IPS-15b (cell line): ENCODE results near the gene ALCAM.

Source experiments
- H3K27me3 ChIP-seq: one replicate; pipeline ENCODE4 v1.6.1; 2013; ENCODE audit warnings: low read length; ENCODE audit not compliant: control insufficient read depth, insufficient read depth
- H3K36me3 ChIP-seq: one replicate; pipeline ENCODE4 v1.6.1; 2013; ENCODE audit warnings: low read length; ENCODE audit not compliant: control insufficient read depth, insufficient read depth
- H3K4me1 ChIP-seq: one replicate; pipeline ENCODE4 v1.6.1; 2013; ENCODE audit warnings: mild to moderate bottlenecking, low read length; ENCODE audit not compliant: control insufficient read depth, insufficient read depth
- H3K4me3 ChIP-seq: one replicate; pipeline ENCODE4 v1.5.1; 2013; ENCODE audit warnings: low read depth, low read length
- H3K9ac ChIP-seq: one replicate; pipeline ENCODE4 v1.6.1; 2013; ENCODE audit warnings: low read depth, mild to moderate bottlenecking, low read length
- H3K9me3 ChIP-seq: one replicate; pipeline ENCODE4 v1.6.1; 2013; ENCODE audit warnings: mild to moderate bottlenecking, low read length; ENCODE audit not compliant: control insufficient read depth, insufficient read depth

ALCAM gene

GRCh38 chr3:105422645-105423044 lies 55.9 kb downstream of the ALCAM start:
- Histone ChIP-seq H3K27me3 (no peaks in the 10 kb centered on the region), H3K4me3 (no peak overlapping the region), H3K36me3 (no peaks in the 10 kb centered on the region), H3K4me1 (no peaks in the 10 kb centered on the region), H3K9me3 (no peaks in the 10 kb centered on the region), H3K9ac (no peak overlapping the region)

GRCh38 chr3:105423397-105423796 lies 56.7 kb downstream of the ALCAM start:
- no peaks in the 10 kb centered on the region for H3K36me3 ChIP-seq
- no peak overlapping the region for H3K4me3 ChIP-seq
- no peak overlapping the region for H3K9ac ChIP-seq
- H3K9me3 ChIP-seq: no peaks in the 10 kb centered on the region
- H3K4me1 ChIP-seq: no peaks in the 10 kb centered on the region
- no peaks in the 10 kb centered on the region for H3K27me3 ChIP-seq

- H3K27me3 ChIP-seq: no peaks in the 10 kb centered on the region
- no peaks in the 10 kb centered on the region for H3K4me1 ChIP-seq
- H3K9me3 ChIP-seq: no peaks in the 10 kb centered on the region
- H3K4me3 ChIP-seq: no peak overlapping the region
- H3K36me3 ChIP-seq: no peaks in the 10 kb centered on the region
- no peak overlapping the region for H3K9ac ChIP-seq
Observed at GRCh38 chr3:105424412-105425152, 57.9 kb downstream of the ALCAM start.

GRCh38 chr3:105425153-105425502 lies 58.4 kb downstream of the ALCAM start:
- no peak overlapping the region for H3K4me3 ChIP-seq
- no peak overlapping the region for H3K9ac ChIP-seq
- no peaks in the 10 kb centered on the region for H3K4me1 ChIP-seq
- H3K27me3 ChIP-seq: no peaks in the 10 kb centered on the region
- no peaks in the 10 kb centered on the region for H3K9me3 ChIP-seq
- no peaks in the 10 kb centered on the region for H3K36me3 ChIP-seq

- Histone ChIP-seq H3K36me3 (no peaks in the 10 kb centered on the region), H3K9ac (no peak overlapping the region), H3K4me1 (no peaks in the 10 kb centered on the region), H3K4me3 (no peak overlapping the region), H3K27me3 (no peaks in the 10 kb centered on the region), H3K9me3 (no peaks in the 10 kb centered on the region)
Observed at GRCh38 chr3:105427332-105427731, 60.6 kb downstream of the ALCAM start.

GRCh38 chr3:105429034-105429762 lies 62.5 kb downstream of the ALCAM start:
- Histone ChIP-seq H3K36me3 (no peaks in the 10 kb centered on the region), H3K27me3 (no peaks in the 10 kb centered on the region)

GRCh38 chr3:105430455-105430854 lies 63.7 kb downstream of the ALCAM start:
- Histone ChIP-seq H3K27me3 (no peaks in the 10 kb centered on the region), H3K4me1 (no peaks in the 10 kb centered on the region), H3K36me3 (no peaks in the 10 kb centered on the region), H3K9ac (no peak overlapping the region), H3K4me3 (no peak overlapping the region), H3K9me3 (no peaks in the 10 kb centered on the region)

More at GRCh38 chr3:105429034-105429762, 62.5 kb downstream of the ALCAM start:
- Histone ChIP-seq H3K4me1 (no peaks in the 10 kb centered on the region), H3K4me3 (no peak overlapping the region), H3K9ac (no peak overlapping the region), H3K9me3 (no peaks in the 10 kb centered on the region)

- no peaks in the 10 kb centered on the region for H3K9me3 ChIP-seq
- H3K4me3 ChIP-seq: no peak overlapping the region
- no peaks in the 10 kb centered on the region for H3K36me3 ChIP-seq
- H3K4me1 ChIP-seq: no peaks in the 10 kb centered on the region
- H3K9ac ChIP-seq: no peak overlapping the region
- no peaks in the 10 kb centered on the region for H3K27me3 ChIP-seq
Observed at GRCh38 chr3:105431200-105431599, 64.5 kb downstream of the ALCAM start.

GRCh38 chr3:105435277-105435676 lies 68.6 kb downstream of the ALCAM start:
- no peak overlapping the region for H3K9ac ChIP-seq
- no peaks in the 10 kb centered on the region for H3K9me3 ChIP-seq
- H3K36me3 ChIP-seq: no peaks in the 10 kb centered on the region
- no peaks in the 10 kb centered on the region for H3K4me1 ChIP-seq
- H3K4me3 ChIP-seq: no peak overlapping the region
- no peaks in the 10 kb centered on the region for H3K27me3 ChIP-seq

GRCh38 chr3:105436687-105437086 lies 70.0 kb downstream of the ALCAM start:
- H3K27me3 ChIP-seq: no peaks in the 10 kb centered on the region
- H3K9me3 ChIP-seq: no peaks in the 10 kb centered on the region
- no peak overlapping the region for H3K4me3 ChIP-seq
- H3K36me3 ChIP-seq: no peaks in the 10 kb centered on the region
- H3K4me1 ChIP-seq: no peaks in the 10 kb centered on the region
- H3K9ac ChIP-seq: no peak overlapping the region

- no peaks in the 10 kb centered on the region for H3K9me3 ChIP-seq
- no peak overlapping the region for H3K9ac ChIP-seq
- H3K4me3 ChIP-seq: no peak overlapping the region
- no peaks in the 10 kb centered on the region for H3K4me1 ChIP-seq
- H3K36me3 ChIP-seq: no peaks in the 10 kb centered on the region
- H3K27me3 ChIP-seq: no peaks in the 10 kb centered on the region
Observed at GRCh38 chr3:105440113-105440512, 73.4 kb downstream of the ALCAM start.

- Histone ChIP-seq H3K4me3 (no peak overlapping the region), H3K27me3 (no peaks in the 10 kb centered on the region), H3K9ac (no peak overlapping the region), H3K4me1 (no peaks in the 10 kb centered on the region), H3K36me3 (no peaks in the 10 kb centered on the region), H3K9me3 (no peaks in the 10 kb centered on the region)
Observed at GRCh38 chr3:105444725-105445124, 78.0 kb downstream of the ALCAM start.
